ENCODE results near the gene ORC4.
A peak's percentile ranks its signal among the peaks of the same experiment; 100 is the strongest.

DNA sequence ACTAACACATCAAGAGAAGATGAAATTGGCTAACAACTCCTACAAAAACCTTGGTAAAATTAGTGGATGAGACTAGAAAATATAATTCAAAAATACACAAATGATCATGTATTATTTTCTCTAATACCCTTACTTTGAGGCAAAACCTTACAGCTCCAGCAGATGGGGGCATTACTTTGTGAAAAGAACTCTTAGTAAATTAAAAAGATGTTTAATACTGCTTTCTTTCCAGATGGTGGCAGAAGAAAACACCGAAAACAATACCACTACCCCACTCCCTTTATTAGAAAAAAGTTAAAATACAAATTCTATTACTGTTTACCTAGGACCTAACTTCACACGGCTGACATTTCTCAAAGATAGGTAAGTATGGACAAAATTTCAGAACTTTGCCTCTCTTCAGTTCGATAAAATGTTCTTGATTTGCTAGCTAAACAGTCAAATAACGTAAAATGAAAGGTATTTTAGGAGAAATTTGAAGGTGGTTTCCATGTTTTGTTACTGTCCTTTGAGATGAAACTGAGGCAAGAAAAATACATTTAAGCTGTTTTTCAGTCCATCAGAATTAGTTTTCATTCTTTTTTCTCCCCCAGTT lies 30.6 kb downstream of the ORC4 start:
- TF ChIP-seq, protein P1, sequence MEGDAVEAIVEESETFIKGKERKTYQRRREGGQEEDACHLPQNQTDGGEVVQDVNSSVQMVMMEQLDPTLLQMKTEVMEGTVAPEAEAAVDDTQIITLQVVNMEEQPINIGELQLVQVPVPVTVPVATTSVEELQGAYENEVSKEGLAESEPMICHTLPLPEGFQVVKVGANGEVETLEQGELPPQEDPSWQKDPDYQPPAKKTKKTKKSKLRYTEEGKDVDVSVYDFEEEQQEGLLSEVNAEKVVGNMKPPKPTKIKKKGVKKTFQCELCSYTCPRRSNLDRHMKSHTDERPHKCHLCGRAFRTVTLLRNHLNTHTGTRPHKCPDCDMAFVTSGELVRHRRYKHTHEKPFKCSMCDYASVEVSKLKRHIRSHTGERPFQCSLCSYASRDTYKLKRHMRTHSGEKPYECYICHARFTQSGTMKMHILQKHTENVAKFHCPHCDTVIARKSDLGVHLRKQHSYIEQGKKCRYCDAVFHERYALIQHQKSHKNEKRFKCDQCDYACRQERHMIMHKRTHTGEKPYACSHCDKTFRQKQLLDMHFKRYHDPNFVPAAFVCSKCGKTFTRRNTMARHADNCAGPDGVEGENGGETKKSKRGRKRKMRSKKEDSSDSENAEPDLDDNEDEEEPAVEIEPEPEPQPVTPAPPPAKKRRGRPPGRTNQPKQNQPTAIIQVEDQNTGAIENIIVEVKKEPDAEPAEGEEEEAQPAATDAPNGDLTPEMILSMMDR (conservative IDR thresholded peaks at IDR 0.05): peak; percentile 69
- no peak for TF ChIP-seq ZFX (IDR thresholded peaks at IDR 0.05)
